Tibial nerve (tissue), 4 donors: Measurements from ENCODE around the gene CD274.

ENCODE experiments used
- EP300 ChIP-seq, 2 donors: sonication (generic); formaldehyde crosslinking; IDR thresholded peaks; one replicate each; pipeline ENCODE4 v1.6.1; 2017; ENCODE audit warnings: antibody characterized with exemption in 2 of 2, mild to moderate bottlenecking in 1 of 2
- TF ChIP-seq, protein P1 (sequence below), 5 experiments: fragments of 200-600 bp in 3 of 5; fragments of 450-650 bp in 2 of 5; sonication (generic) in 3 of 5; IDR thresholded peaks; one replicate each; pipeline ENCODE4 v1.5.1; 2016 to 2019; ENCODE audit warnings: antibody characterized with exemption in 5 of 5, mild to moderate bottlenecking in 3 of 5, moderate library complexity in 2 of 5

- TF ChIP-seq, protein P1, sequence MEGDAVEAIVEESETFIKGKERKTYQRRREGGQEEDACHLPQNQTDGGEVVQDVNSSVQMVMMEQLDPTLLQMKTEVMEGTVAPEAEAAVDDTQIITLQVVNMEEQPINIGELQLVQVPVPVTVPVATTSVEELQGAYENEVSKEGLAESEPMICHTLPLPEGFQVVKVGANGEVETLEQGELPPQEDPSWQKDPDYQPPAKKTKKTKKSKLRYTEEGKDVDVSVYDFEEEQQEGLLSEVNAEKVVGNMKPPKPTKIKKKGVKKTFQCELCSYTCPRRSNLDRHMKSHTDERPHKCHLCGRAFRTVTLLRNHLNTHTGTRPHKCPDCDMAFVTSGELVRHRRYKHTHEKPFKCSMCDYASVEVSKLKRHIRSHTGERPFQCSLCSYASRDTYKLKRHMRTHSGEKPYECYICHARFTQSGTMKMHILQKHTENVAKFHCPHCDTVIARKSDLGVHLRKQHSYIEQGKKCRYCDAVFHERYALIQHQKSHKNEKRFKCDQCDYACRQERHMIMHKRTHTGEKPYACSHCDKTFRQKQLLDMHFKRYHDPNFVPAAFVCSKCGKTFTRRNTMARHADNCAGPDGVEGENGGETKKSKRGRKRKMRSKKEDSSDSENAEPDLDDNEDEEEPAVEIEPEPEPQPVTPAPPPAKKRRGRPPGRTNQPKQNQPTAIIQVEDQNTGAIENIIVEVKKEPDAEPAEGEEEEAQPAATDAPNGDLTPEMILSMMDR (IDR thresholded peaks at IDR 0.05) = no peak
- no peak for TF ChIP-seq EP300 (IDR thresholded peaks at IDR 0.05)
These were observed 60.6 kb downstream of the CD274 start for GRCh38 chr9:5510989-5511388.
